H1 (cell line): ENCODE data around the gene NAP1L5. TPM values are rescaled to one million over a fixed set of nuclear protein-coding genes. Genes with fewer than 3 reads are reported as not detected.

Source experiments
- EZH2 ChIP-seq: fragments of 200-600 bp; sonication (generic); IDR thresholded peaks from 2 replicates; pipeline ENCODE4 v1.7.1; 2012; ENCODE audit warnings: low read depth, mild to moderate bottlenecking, moderate library complexity, low read length, inconsistent platforms; ENCODE audit not compliant: severe bottlenecking
- KDM4A ChIP-seq: IDR thresholded peaks from one replicate; pipeline ENCODE4 v1.7.1; 2012; ENCODE audit warnings: low read depth, mild to moderate bottlenecking, moderate library complexity, low read length, inconsistent platforms; ENCODE audit not compliant: severe bottlenecking
- MAFK ChIP-seq: IDR thresholded peaks from 2 replicates; pipeline ENCODE4 v1.6.1; 2012; ENCODE audit warnings: low read depth, mild to moderate bottlenecking, improper control_type of control experiment, low read length
- NANOG ChIP-seq: IDR thresholded peaks from 2 replicates; pipeline ENCODE4 v1.6.1; 2011; ENCODE audit warnings: low read length, low read depth, mild to moderate bottlenecking, inconsistent platforms; ENCODE audit not compliant: insufficient read depth, poor library complexity, severe bottlenecking
- RFX5 ChIP-seq: IDR thresholded peaks from 2 replicates; pipeline ENCODE4 v1.6.1; 2011; ENCODE audit warnings: low read depth, low read length, improper control_type of control experiment, borderline replicate concordance
- SP1 ChIP-seq: IDR thresholded peaks from 2 replicates; pipeline ENCODE4 v1.6.1; 2011; ENCODE audit warnings: low read depth, low read length
- polyA plus RNA-seq, 7 experiments: library from polyadenylated mRNA; depleted of rRNA in 3 of 7; stranded (reverse) in 5 of 7; unstranded in 2 of 7; fragments of >200 nt in 5 of 7; fragments of 200-250 nt in 2 of 7; gene quantifications; 1 replicate in 5 of 7; 2 replicates in 1 of 7; 4 replicates in 1 of 7; pipeline versions ENCODE4 v1.2.1 to v1.2.3, GENCODE V29; 2011 to 2013; ENCODE audit warnings: missing spikeins in 2 of 7, mixed read lengths in 2 of 7
- total RNA-seq: library from RNA; stranded (reverse); fragmentation: NEBNext Ultra II Directional; extraction: Animal tissue kit (Norgen Biotek cat#: 25700); gene quantifications from 2 replicates; pipeline ENCODE4 v1.2.1, GENCODE V29; 2021
- TF ChIP-seq, protein P1 (sequence below): fragments of 300-600 bp; sonication (generic); IDR thresholded peaks from 2 replicates; pipeline ENCODE4 v1.7.1; 2012; ENCODE audit warnings: low read length, moderate library complexity, mild to moderate bottlenecking, inconsistent platforms; ENCODE audit not compliant: insufficient replicate concordance

NAP1L5 gene
- total and polyA plus RNA-seq, 2 of the 8 experiments (the other 6 are each of a cell fraction or from before 2014, with no cell fraction given) = 1.3 to 2.7 TPM

DNA sequence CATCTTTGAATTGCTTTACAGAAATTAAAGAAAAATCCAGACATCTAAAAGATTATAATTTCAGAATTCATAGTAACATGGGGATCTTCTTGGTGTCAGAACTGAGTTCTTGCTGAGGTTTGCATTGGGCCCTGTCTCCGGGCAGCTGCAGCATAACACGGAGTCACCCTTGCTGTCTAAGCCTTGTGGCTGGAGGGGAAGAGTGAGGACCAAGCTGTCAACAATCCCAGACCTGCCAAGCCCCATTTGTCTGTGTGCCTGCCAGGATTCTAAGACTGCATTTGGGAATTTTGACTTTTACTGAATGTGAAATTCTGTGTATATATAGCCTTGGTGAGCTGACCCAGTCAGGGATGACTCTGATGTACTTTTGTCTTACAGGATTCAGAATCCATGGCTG lies 25.2 kb upstream of the NAP1L5 start (continued):
- TF ChIP-seq, protein P1, sequence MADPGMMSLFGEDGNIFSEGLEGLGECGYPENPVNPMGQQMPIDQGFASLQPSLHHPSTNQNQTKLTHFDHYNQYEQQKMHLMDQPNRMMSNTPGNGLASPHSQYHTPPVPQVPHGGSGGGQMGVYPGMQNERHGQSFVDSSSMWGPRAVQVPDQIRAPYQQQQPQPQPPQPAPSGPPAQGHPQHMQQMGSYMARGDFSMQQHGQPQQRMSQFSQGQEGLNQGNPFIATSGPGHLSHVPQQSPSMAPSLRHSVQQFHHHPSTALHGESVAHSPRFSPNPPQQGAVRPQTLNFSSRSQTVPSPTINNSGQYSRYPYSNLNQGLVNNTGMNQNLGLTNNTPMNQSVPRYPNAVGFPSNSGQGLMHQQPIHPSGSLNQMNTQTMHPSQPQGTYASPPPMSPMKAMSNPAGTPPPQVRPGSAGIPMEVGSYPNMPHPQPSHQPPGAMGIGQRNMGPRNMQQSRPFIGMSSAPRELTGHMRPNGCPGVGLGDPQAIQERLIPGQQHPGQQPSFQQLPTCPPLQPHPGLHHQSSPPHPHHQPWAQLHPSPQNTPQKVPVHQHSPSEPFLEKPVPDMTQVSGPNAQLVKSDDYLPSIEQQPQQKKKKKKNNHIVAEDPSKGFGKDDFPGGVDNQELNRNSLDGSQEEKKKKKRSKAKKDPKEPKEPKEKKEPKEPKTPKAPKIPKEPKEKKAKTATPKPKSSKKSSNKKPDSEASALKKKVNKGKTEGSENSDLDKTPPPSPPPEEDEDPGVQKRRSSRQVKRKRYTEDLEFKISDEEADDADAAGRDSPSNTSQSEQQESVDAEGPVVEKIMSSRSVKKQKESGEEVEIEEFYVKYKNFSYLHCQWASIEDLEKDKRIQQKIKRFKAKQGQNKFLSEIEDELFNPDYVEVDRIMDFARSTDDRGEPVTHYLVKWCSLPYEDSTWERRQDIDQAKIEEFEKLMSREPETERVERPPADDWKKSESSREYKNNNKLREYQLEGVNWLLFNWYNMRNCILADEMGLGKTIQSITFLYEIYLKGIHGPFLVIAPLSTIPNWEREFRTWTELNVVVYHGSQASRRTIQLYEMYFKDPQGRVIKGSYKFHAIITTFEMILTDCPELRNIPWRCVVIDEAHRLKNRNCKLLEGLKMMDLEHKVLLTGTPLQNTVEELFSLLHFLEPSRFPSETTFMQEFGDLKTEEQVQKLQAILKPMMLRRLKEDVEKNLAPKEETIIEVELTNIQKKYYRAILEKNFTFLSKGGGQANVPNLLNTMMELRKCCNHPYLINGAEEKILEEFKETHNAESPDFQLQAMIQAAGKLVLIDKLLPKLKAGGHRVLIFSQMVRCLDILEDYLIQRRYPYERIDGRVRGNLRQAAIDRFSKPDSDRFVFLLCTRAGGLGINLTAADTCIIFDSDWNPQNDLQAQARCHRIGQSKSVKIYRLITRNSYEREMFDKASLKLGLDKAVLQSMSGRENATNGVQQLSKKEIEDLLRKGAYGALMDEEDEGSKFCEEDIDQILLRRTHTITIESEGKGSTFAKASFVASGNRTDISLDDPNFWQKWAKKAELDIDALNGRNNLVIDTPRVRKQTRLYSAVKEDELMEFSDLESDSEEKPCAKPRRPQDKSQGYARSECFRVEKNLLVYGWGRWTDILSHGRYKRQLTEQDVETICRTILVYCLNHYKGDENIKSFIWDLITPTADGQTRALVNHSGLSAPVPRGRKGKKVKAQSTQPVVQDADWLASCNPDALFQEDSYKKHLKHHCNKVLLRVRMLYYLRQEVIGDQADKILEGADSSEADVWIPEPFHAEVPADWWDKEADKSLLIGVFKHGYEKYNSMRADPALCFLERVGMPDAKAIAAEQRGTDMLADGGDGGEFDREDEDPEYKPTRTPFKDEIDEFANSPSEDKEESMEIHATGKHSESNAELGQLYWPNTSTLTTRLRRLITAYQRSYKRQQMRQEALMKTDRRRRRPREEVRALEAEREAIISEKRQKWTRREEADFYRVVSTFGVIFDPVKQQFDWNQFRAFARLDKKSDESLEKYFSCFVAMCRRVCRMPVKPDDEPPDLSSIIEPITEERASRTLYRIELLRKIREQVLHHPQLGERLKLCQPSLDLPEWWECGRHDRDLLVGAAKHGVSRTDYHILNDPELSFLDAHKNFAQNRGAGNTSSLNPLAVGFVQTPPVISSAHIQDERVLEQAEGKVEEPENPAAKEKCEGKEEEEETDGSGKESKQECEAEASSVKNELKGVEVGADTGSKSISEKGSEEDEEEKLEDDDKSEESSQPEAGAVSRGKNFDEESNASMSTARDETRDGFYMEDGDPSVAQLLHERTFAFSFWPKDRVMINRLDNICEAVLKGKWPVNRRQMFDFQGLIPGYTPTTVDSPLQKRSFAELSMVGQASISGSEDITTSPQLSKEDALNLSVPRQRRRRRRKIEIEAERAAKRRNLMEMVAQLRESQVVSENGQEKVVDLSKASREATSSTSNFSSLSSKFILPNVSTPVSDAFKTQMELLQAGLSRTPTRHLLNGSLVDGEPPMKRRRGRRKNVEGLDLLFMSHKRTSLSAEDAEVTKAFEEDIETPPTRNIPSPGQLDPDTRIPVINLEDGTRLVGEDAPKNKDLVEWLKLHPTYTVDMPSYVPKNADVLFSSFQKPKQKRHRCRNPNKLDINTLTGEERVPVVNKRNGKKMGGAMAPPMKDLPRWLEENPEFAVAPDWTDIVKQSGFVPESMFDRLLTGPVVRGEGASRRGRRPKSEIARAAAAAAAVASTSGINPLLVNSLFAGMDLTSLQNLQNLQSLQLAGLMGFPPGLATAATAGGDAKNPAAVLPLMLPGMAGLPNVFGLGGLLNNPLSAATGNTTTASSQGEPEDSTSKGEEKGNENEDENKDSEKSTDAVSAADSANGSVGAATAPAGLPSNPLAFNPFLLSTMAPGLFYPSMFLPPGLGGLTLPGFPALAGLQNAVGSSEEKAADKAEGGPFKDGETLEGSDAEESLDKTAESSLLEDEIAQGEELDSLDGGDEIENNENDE = no peak
- TF ChIP-seq SP1 (no peak), KDM4A (no peak), EZH2 (no peak), NANOG (no peak), MAFK (no peak), RFX5 (no peak)
